IMR-90 (cell line): Measurements from ENCODE around the gene CYFIP1. TPM values are rescaled to one million over a fixed set of nuclear protein-coding genes. Genes with fewer than 3 reads are reported as not detected.
A peak's percentile ranks its signal among the peaks of the same experiment; 100 is the strongest.

Experiments
- ATAC-seq: fragments of 200-7000 bp; cut with Tn5 transposase; 2 replicates; pipeline ENCODE4 v1.9.1; 2020; ENCODE audit warnings: low read depth, mild to moderate bottlenecking, moderate library complexity
- BruUV-seq: library from RNA; stranded (reverse); fragments of 400-500 nt; replicated peaks from 2 replicates; lab custom pipeline; 2021; lab: Mats Ljungman, UMichigan
- CTCF ChIA-PET: fragments of 300-600 bp; formaldehyde crosslinking; extraction: SDS; loops from one replicate; lab custom pipeline; 2021; ENCODE audit warnings: antibody characterized with exemption; lab: Yijun Ruan, JAX
- POLR2A ChIA-PET: fragments of 300-600 bp; sonication (Branson Sonifier 250); formaldehyde crosslinking; loops from one replicate; lab custom pipeline; 2022; ENCODE audit warnings: antibody characterized with exemption; ENCODE audit not compliant: unreplicated experiment; lab: Charles Lee
- DNase-seq: peaks from one replicate; pipeline ENCODE4 v3.0.0; 2013
- H2AFZ ChIP-seq: replicated peaks from 2 replicates; pipeline ENCODE3; 2013; ENCODE audit warnings: low read length, mild to moderate bottlenecking; ENCODE audit not compliant: poor library complexity
- H2AK5ac ChIP-seq: 2 replicates; pipeline ENCODE4 v1.6.1; 2013; ENCODE audit warnings: low read depth, low read length, inconsistent platforms
- H2AK9ac ChIP-seq: replicated peaks from 2 replicates; pipeline ENCODE3; 2013; ENCODE audit warnings: mild to moderate bottlenecking, low read depth, low read length, moderate library complexity; ENCODE audit not compliant: poor library complexity
- H2BK120ac ChIP-seq: 2 replicates; pipeline ENCODE4 v1.6.1; 2013; ENCODE audit warnings: low read depth, low read length, inconsistent platforms
- H2BK15ac ChIP-seq: 3 replicates; pipeline ENCODE4 v1.6.1; 2013; ENCODE audit warnings: low read depth, low read length, inconsistent platforms
- H2BK20ac ChIP-seq: 2 replicates; pipeline ENCODE4 v1.6.1; 2013; ENCODE audit warnings: low read depth, mild to moderate bottlenecking, inconsistent platforms, low read length, moderate library complexity
- H2BK5ac ChIP-seq: 2 replicates; pipeline ENCODE4 v1.6.1; 2013; ENCODE audit warnings: mild to moderate bottlenecking, low read depth, low read length, inconsistent platforms; ENCODE audit not compliant: poor library complexity, severe bottlenecking
- H3K14ac ChIP-seq: replicated peaks from 2 replicates; pipeline ENCODE4 v1.6.1; 2013; ENCODE audit warnings: low read depth, low read length, inconsistent platforms
- H3K18ac ChIP-seq: 2 replicates; pipeline ENCODE4 v1.6.1; 2013; ENCODE audit warnings: low read depth, low read length, control low read depth
- H3K23ac ChIP-seq: 2 replicates; pipeline ENCODE4 v1.6.1; 2013; ENCODE audit warnings: low read depth, low read length, inconsistent platforms
- H3K27ac ChIP-seq: 2 replicates; pipeline ENCODE4 v1.5.1; 2013; ENCODE audit warnings: mild to moderate bottlenecking, control low read depth, low read length; ENCODE audit not compliant: insufficient read depth
- H3K27me3 ChIP-seq: 2 replicates; pipeline ENCODE4 v1.6.1; 2013; ENCODE audit warnings: low read length; ENCODE audit not compliant: control insufficient read depth, insufficient read depth
- H3K36me3 ChIP-seq: 2 replicates; pipeline ENCODE4 v1.6.1; 2013; ENCODE audit warnings: low read length, mixed read lengths; ENCODE audit not compliant: control insufficient read depth, insufficient read depth
- H3K4ac ChIP-seq: 2 replicates; pipeline ENCODE4 v1.6.1; 2013; ENCODE audit warnings: low read depth, low read length, inconsistent platforms
- H3K4me1 ChIP-seq: 2 replicates; pipeline ENCODE4 v1.6.1; 2013; ENCODE audit warnings: low read length, mixed read lengths; ENCODE audit not compliant: control insufficient read depth, insufficient read depth
- H3K4me2 ChIP-seq: 2 replicates; pipeline ENCODE4 v1.6.1; 2013; ENCODE audit warnings: low read depth, mild to moderate bottlenecking, control low read depth, low read length, moderate library complexity
- H3K4me3 ChIP-seq: 2 replicates; pipeline ENCODE4 v1.5.1; 2013; ENCODE audit warnings: low read depth, mild to moderate bottlenecking, control low read depth, low read length, moderate library complexity; ENCODE audit not compliant: insufficient read depth
- H3K56ac ChIP-seq: 2 replicates; pipeline ENCODE4 v1.6.1; 2013; ENCODE audit warnings: low read length, inconsistent platforms; ENCODE audit not compliant: insufficient read depth; ENCODE audit errors: extremely low read depth
- H3K79me1 ChIP-seq, 2 experiments: 2 replicates each; pipeline ENCODE4 v1.6.1; 2013; ENCODE audit warnings: low read length in 2 of 2, inconsistent platforms in 1 of 2, low read depth in 1 of 2
- H3K9ac ChIP-seq: 2 replicates; pipeline ENCODE4 v1.6.1; 2013; ENCODE audit warnings: low read depth, low read length, control low read depth
- H3K9me1 ChIP-seq: 2 replicates; pipeline ENCODE4 v1.6.1; 2013; ENCODE audit warnings: low read length, inconsistent platforms; ENCODE audit not compliant: insufficient read depth
- H3K9me3 ChIP-seq: 2 replicates; pipeline ENCODE4 v1.6.1; 2013; ENCODE audit warnings: low read length; ENCODE audit not compliant: control insufficient read depth, insufficient read depth
- H4K20me1 ChIP-seq: 2 replicates; pipeline ENCODE4 v1.6.1; 2013; ENCODE audit warnings: low read length, inconsistent platforms; ENCODE audit not compliant: insufficient read depth
- H4K5ac ChIP-seq: 2 replicates; pipeline ENCODE4 v1.6.1; 2013; ENCODE audit warnings: mild to moderate bottlenecking, low read depth, low read length, control low read depth
- H4K8ac ChIP-seq, 2 experiments: 2 replicates each; pipeline ENCODE4 v1.6.1; 2013; ENCODE audit warnings: low read depth in 2 of 2, low read length in 2 of 2, control low read depth in 1 of 2, inconsistent platforms in 1 of 2
- H4K91ac ChIP-seq: 2 replicates; pipeline ENCODE4 v1.6.1; 2013; ENCODE audit warnings: low read depth, low read length, inconsistent platforms; ENCODE audit not compliant: insufficient read depth
- BHLHE40 ChIP-seq: fragments of 150-350 bp; IDR thresholded peaks from 2 replicates; pipeline ENCODE4 v1.6.1; 2016; ENCODE audit warnings: mild to moderate bottlenecking, low read depth, low read length
- CEBPB ChIP-seq: IDR thresholded peaks from 2 replicates; pipeline ENCODE4 v1.6.1; 2012; ENCODE audit warnings: low read depth, low read length, improper control_type of control experiment
- CHD1 ChIP-seq: IDR thresholded peaks from 2 replicates; pipeline ENCODE4 v1.6.1; 2012; ENCODE audit warnings: low read depth, low read length, improper control_type of control experiment
- CTCF ChIP-seq: conservative IDR thresholded peaks from 2 replicates; pipeline ENCODE4 v1.5.1; 2012; ENCODE audit warnings: mild to moderate bottlenecking, low read depth, low read length, improper control_type of control experiment
- FOS ChIP-seq: fragments of 150-350 bp; IDR thresholded peaks from 2 replicates; pipeline ENCODE4 v1.6.1; 2016; ENCODE audit warnings: low read depth, low read length
- MAFK ChIP-seq: IDR thresholded peaks from 2 replicates; pipeline ENCODE4 v1.6.1; 2012; ENCODE audit warnings: low read depth, low read length, improper control_type of control experiment
- MAZ ChIP-seq: IDR thresholded peaks from 2 replicates; pipeline ENCODE4 v1.6.1; 2012; ENCODE audit warnings: low read depth, mild to moderate bottlenecking, low read length, improper control_type of control experiment, moderate library complexity, borderline replicate concordance
- MXI1 ChIP-seq: IDR thresholded peaks from 2 replicates; pipeline ENCODE4 v1.6.1; 2012; ENCODE audit warnings: low read depth, mild to moderate bottlenecking, low read length, moderate library complexity, borderline replicate concordance
- NFE2L2 ChIP-seq: fragments of 150-350 bp; IDR thresholded peaks from 2 replicates; pipeline ENCODE4 v1.6.1; 2016; ENCODE audit warnings: low read depth, mild to moderate bottlenecking, low read length
- POLR2A ChIP-seq: IDR thresholded peaks from 2 replicates; pipeline ENCODE4 v1.6.1; 2012; ENCODE audit warnings: mild to moderate bottlenecking, low read depth, low read length
- RAD21 ChIP-seq: IDR thresholded peaks from 2 replicates; pipeline ENCODE4 v1.6.1; 2012; ENCODE audit warnings: low read length, improper control_type of control experiment
- RCOR1 ChIP-seq: IDR thresholded peaks from 2 replicates; pipeline ENCODE4 v1.6.1; 2012; ENCODE audit warnings: mild to moderate bottlenecking, low read length, improper control_type of control experiment; ENCODE audit not compliant: insufficient replicate concordance
- RFX5 ChIP-seq: IDR thresholded peaks from 2 replicates; pipeline ENCODE4 v1.8.0; 2012; ENCODE audit warnings: low read depth, mild to moderate bottlenecking, low read length, moderate library complexity
- SMC3 ChIP-seq: fragments of 150-350 bp; IDR thresholded peaks from 2 replicates; pipeline ENCODE4 v1.6.1; 2016; ENCODE audit warnings: low read depth, mild to moderate bottlenecking, antibody characterized with exemption, low read length, moderate library complexity
- USF2 ChIP-seq: fragments of 150-350 bp; IDR thresholded peaks from 2 replicates; pipeline ENCODE4 v1.6.1; 2017; ENCODE audit warnings: mild to moderate bottlenecking, antibody characterized with exemption, low read length, low read depth
- WGBS, 2 experiments: methylation state at CpG; one replicate each; pipeline versions ENCODE4 v1.1.5 to v1.1.7; 2013; ENCODE audit warnings: missing lambda C conversion rate in 2 of 2; ENCODE audit not compliant: insufficient read length in 1 of 2; ENCODE audit errors: extremely low coverage in 2 of 2; 5-methylcytosine and 5-hydroxymethylcytosine counted together
- dilution Hi-C: fragments of 300-500 bp; cut with HindIII; formaldehyde crosslinking; loops from one replicate; pipeline ENCODE4 v1.14.3; 2018; ENCODE audit warnings: low sequenced_read_pairs; ENCODE audit not compliant: unreplicated experiment
- in situ Hi-C: fragments of 300-500 bp; cut with MboI; formaldehyde crosslinking; loops from 3 replicates; pipeline ENCODE4 v1.14.3; 2019; ENCODE audit warnings: low sequenced_read_pairs, inconsistent platforms, mixed read lengths
- intact Hi-C: fragments of 100-400 bp; cut with micrococcal nuclease; formaldehyde crosslinking; loops from 2 replicates; pipeline ENCODE4 v1.10.0; 2022
- polyA plus RNA-seq, 3 experiments: library from polyadenylated mRNA; depleted of rRNA; stranded (reverse); fragments of >200 nt; gene quantifications; 2 replicates each; pipeline ENCODE4 v1.2.3, GENCODE V29; 2012; ENCODE audit warnings: low replicate concordance in 1 of 3
- total RNA-seq: library from RNA; depleted of rRNA; stranded (reverse); fragments of >200 nt; gene quantifications from 2 replicates; pipeline ENCODE4 v1.2.3, GENCODE V29; 2012

The CYFIP1 gene
- total and polyA plus RNA-seq, 2 of the 4 experiments (the other 2 are of a cell fraction): 58.4 to 163 TPM

- TF ChIP-seq MAZ: no peak
Observed at GRCh38 chr15:22880068-22880980, 99.8 kb downstream of the CYFIP1 start (continued).

GRCh38 chr15:22878103-22878502, 102.1 kb downstream of the CYFIP1 start:
- peaks cover 38% of the 10 kb centered on the region for H3K9me1 ChIP-seq
- no peak overlapping the region for H3K27ac ChIP-seq
- H3K56ac ChIP-seq: no peak overlapping the region
- H2AK5ac ChIP-seq: no peak overlapping the region
- POLR2A ChIA-PET: no interaction called here
- no TSS peak for BruUV-seq
- no peak overlapping the region for H4K8ac ChIP-seq
- no peak overlapping the region for H3K23ac ChIP-seq
- H3K9me3 ChIP-seq: peaks cover 3% of the 10 kb centered on the region; the same call in 1 of the 2 replicates
- 93% methylated on average over 8 of the region's 10 CpGs; no CpG with 5 or more reads in 1 of the 2 experiments for WGBS, 2 experiments
- no peak overlapping the region for H2BK5ac ChIP-seq
- H4K5ac ChIP-seq: no peak overlapping the region
- H2BK20ac ChIP-seq: no peak overlapping the region
- H3K4me3 ChIP-seq: no peak overlapping the region
- DNase-seq (no peak), ATAC-seq (no peak)
- no peaks in the 10 kb centered on the region for H3K27me3 ChIP-seq
- no peak overlapping the region for H2BK120ac ChIP-seq
- intact Hi-C loops (no loop called here), dilution Hi-C loops (no loop called here), in situ Hi-C loops (no loop called here)
- no peak overlapping the region for H3K14ac ChIP-seq
- H2AFZ ChIP-seq: no peak overlapping the region
- peaks cover 18 to 43% of the 10 kb centered on the region in 2 experiments for H3K79me1 ChIP-seq
- H2AK9ac ChIP-seq: peak overlapping the region; percentile 13
- H4K91ac ChIP-seq: no peak overlapping the region
- H3K9ac ChIP-seq: no peak overlapping the region
- H3K36me3 ChIP-seq: peaks cover 67% of the 10 kb centered on the region
- peaks cover 7% of the 10 kb centered on the region for H3K4me1 ChIP-seq
- peaks cover 21% of the 10 kb centered on the region; the same call in 1 of the 2 replicates for H4K20me1 ChIP-seq
- CTCF ChIA-PET: no interaction called here
- no peak overlapping the region for H3K18ac ChIP-seq
- H3K4me2 ChIP-seq: no peak overlapping the region
- H2BK15ac ChIP-seq: no peak overlapping the region
- H3K4ac ChIP-seq: no peak overlapping the region
- TF ChIP-seq CHD1: no peak
- TF ChIP-seq CEBPB: no peak
- no peak for TF ChIP-seq SMC3
- TF ChIP-seq RAD21: no peak
- no peak for TF ChIP-seq POLR2A
- no peak for TF ChIP-seq MAFK
- TF ChIP-seq CTCF: no peak
- TF ChIP-seq RFX5: no peak
- TF ChIP-seq MXI1: no peak
- no peak for TF ChIP-seq RCOR1
- TF ChIP-seq BHLHE40: no peak
- no peak for TF ChIP-seq FOS
- TF ChIP-seq NFE2L2: no peak
- no peak for TF ChIP-seq USF2
